ENCODE data around the gene AMBN.
"Not testable (repeated sequence)": the region's sequence is repeated elsewhere in the genome, so short reads cannot be mapped to it uniquely, and the experiment has no call there.

Gene AMBN

GRCh38 chr4:70613306-70614183 lies 21.5 kb downstream of the AMBN start:
- DNase-seq, result no peak

- DNase-seq, result no peak
Measured at GRCh38 chr4:70614184-70614555, 22.1 kb downstream of the AMBN start.

GRCh38 chr4:70619288-70619687 lies 27.2 kb downstream of the AMBN start:
- DNase-seq, result no peak

GRCh38 chr4:70619778-70620177 lies 27.7 kb downstream of the AMBN start:
- DNase-seq, result no peak

- no peak for DNase-seq
Measured at GRCh38 chr4:70623323-70623722, 31.3 kb downstream of the AMBN start.

- DNase-seq, result no peak
Measured at GRCh38 chr4:70624226-70624793, 32.3 kb downstream of the AMBN start.

- no peak for DNase-seq
Measured at GRCh38 chr4:70627620-70628019, 35.6 kb downstream of the AMBN start.

- DNase-seq, result no peak
Measured at GRCh38 chr4:70628444-70628843, 36.4 kb downstream of the AMBN start, which contains the start of gene ENAM. ENAM (plus strand) TSS chr4:70628744; CDS start chr4:70629501, 757 bp downstream.

GRCh38 chr4:70629469-70630090 lies 37.5 kb downstream of the AMBN start:
- no peak for DNase-seq

- no peak for DNase-seq
Measured at GRCh38 chr4:70630162-70630561, 38.1 kb downstream of the AMBN start.

GRCh38 chr4:70632028-70632427 lies 40.0 kb downstream of the AMBN start:
- peak; percentile 63 for DNase-seq

- DNase-seq, result no peak
Measured at GRCh38 chr4:70634482-70634881, 42.4 kb downstream of the AMBN start.

- peak; percentile 33 for DNase-seq
Measured at GRCh38 chr4:70637239-70637913, 45.3 kb downstream of the AMBN start.

- DNase-seq, result no peak
Measured at GRCh38 chr4:70640192-70640591, 48.1 kb downstream of the AMBN start.

- not testable (repeated sequence) for DNase-seq
Measured at GRCh38 chr4:70650741-70651140, 58.7 kb downstream of the AMBN start.

GRCh38 chr4:70651864-70652506 lies 59.9 kb downstream of the AMBN start:
- peak; percentile 35 for DNase-seq

GRCh38 chr4:70654605-70655011 lies 62.6 kb downstream of the AMBN start:
- DNase-seq, result peak; percentile 31
